Measurements from ENCODE around the gene WNK2. TPM values are rescaled to one million over a fixed set of nuclear protein-coding genes. Genes with fewer than 3 reads are reported as not detected.

WNK2 gene
- total and polyA plus RNA-seq, 12 donors = 16.6 to 236 (median 178) TPM

GRCh38 chr9:93270976-93271375, 87.0 kb downstream of the WNK2 start:
- TF ChIP-seq CTCF (IDR thresholded peaks at IDR 0.05) = no peak
- H3K4me1 ChIP-seq = peaks cover 0 to 8% (median 1%) of the 10 kb centered on the region in 9 donors
- intact Hi-C loops (cut with DNase I) = no loop called here
- peaks cover 0 to 6% (median 0%) of the 10 kb centered on the region in 7 donors for H3K27me3 ChIP-seq
- DNase-seq (no peak), ATAC-seq (no peak)
- H3K36me3 ChIP-seq = peaks cover 0 to 49% (median 3%) of the 10 kb centered on the region in 9 donors
- 93 to 95% methylated on average over 3 of the region's 3 CpGs for WGBS, 2 donors
- H3K9me3 ChIP-seq = peaks cover 0 to 11% (median 0%) of the 10 kb centered on the region in 11 donors
- no peak overlapping the region for H3K27ac ChIP-seq
- H3K4me3 ChIP-seq = no peak overlapping the region

- H3K27me3 ChIP-seq = peaks cover 0 to 24% (median 0%) of the 10 kb centered on the region in 7 donors
- H3K9me3 ChIP-seq = peaks cover 0 to 11% (median 0%) of the 10 kb centered on the region in 11 donors
- H3K36me3 ChIP-seq = peaks cover 0 to 13% (median 0%) of the 10 kb centered on the region in 9 donors
- DNase-seq = no peak
- ATAC-seq = no peak
- no peak for TF ChIP-seq CTCF (IDR thresholded peaks at IDR 0.05)
- 91 to 95% methylated on average over 5 of the region's 5 CpGs for WGBS, 2 donors
- intact Hi-C loops (cut with DNase I) = no loop called here
- H3K4me1 ChIP-seq = no peaks in the 10 kb centered on the region
- H3K4me3 ChIP-seq = no peak overlapping the region
- no peak overlapping the region for H3K27ac ChIP-seq
These were observed 93.0 kb downstream of the WNK2 start for GRCh38 chr9:93276973-93277372.

- WGBS, 2 donors = 48 to 52% methylated on average over 7 of the region's 7 CpGs
- Histone ChIP-seq H3K4me3 (no peak overlapping the region), H3K9me3 (peaks cover 0 to 10% (median 0%) of the 10 kb centered on the region in 11 donors), H3K27me3 (peaks cover 0 to 31% (median 0%) of the 10 kb centered on the region in 7 donors), H3K4me1 (no peaks in the 10 kb centered on the region), H3K27ac (no peak overlapping the region), H3K36me3 (peaks cover 0 to 7% (median 0%) of the 10 kb centered on the region in 9 donors)
- intact Hi-C loops (cut with DNase I) = no loop called here
- TF ChIP-seq CTCF (IDR thresholded peaks at IDR 0.05) = no peak
- no peak for DNase-seq
- no peak for ATAC-seq
These were observed 94.2 kb downstream of the WNK2 start for GRCh38 chr9:93278144-93278543.

GRCh38 chr9:93280661-93281259, 96.8 kb downstream of the WNK2 start:
- ATAC-seq (no peak), DNase-seq (no peak)
- Histone ChIP-seq H3K27me3 (peaks cover 0 to 40% (median 0%) of the 10 kb centered on the region in 7 donors), H3K4me3 (no peak overlapping the region), H3K27ac (no peak overlapping the region), H3K36me3 (peaks cover 0 to 3% (median 0%) of the 10 kb centered on the region in 9 donors), H3K4me1 (no peaks in the 10 kb centered on the region), H3K9me3 (no peaks in the 10 kb centered on the region)
- intact Hi-C loops (cut with DNase I) = no loop called here
- no peak for TF ChIP-seq CTCF (IDR thresholded peaks at IDR 0.05)
- WGBS, 2 donors = 90 to 91% methylated on average over 1 of the region's 1 CpG

Data from heart right ventricle (tissue), 16 donors.